ENCODE results near the gene POSTN.

- TF ChIP-seq CTCF (IDR thresholded peaks at IDR 0.05 in 4 of 5, conservative IDR thresholded peaks at IDR 0.05 in 1 of 5), result no peak
- TF ChIP-seq POLR2A (IDR thresholded peaks at IDR 0.05), result no peak
These were observed 46.7 kb upstream of the POSTN start for GRCh38 chr13:37645181-37645740.
